22Rv1 (cell line): ENCODE results near the gene NBEA.

Source experiments
- CTCF ChIP-seq: fragments of 450-650 bp; IDR thresholded peaks from 2 replicates; pipeline ENCODE4 v1.5.1; 2017; ENCODE audit warnings: mild to moderate bottlenecking
- ZFX ChIP-seq: fragments of 450-650 bp; IDR thresholded peaks from 2 replicates; pipeline ENCODE4 v1.6.1; 2017; ENCODE audit warnings: antibody characterized with exemption, borderline replicate concordance

GRCh38 chr13:34967851-34968562 lies 25.9 kb downstream of the NBEA start:
- TF ChIP-seq CTCF (no peak), ZFX (no peak)
